ENCODE measurements around the gene ASTN1.

- TF ChIP-seq POLR2A (IDR thresholded peaks at IDR 0.05) (no peak), CTCF (IDR thresholded peaks at IDR 0.05) (no peak)
These were observed 81.4 kb downstream of the ASTN1 start for GRCh38 chr1:177082855-177083693.
